ENCODE measurements around the gene CACNG6.

The CACNG6 gene

DNA sequence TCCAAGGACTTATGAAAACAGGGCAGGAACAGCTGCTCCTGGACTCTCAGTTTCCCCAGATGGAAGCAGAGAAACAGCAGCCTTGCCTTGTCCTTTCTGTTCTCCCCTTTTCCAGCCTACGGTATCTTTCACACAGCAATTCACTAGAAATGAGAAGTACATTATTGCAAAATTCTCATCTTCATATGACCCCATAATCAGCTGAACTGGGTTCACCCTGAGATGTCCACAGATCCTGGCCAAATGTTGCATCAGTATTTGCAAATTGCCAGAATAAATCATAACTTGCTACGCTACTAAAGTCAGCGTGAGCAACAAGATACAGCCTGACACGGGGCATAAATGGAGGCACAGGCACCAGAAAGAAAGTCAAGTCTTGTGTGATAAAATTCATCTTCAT lies 56.2 kb downstream of the CACNG6 start:
- DNase-seq, result no peak

Measured in NCI-H2227 treated with DMSO at 0.1 percent for 48 hours (cell line).